HG02571 (cell line): ENCODE data around the gene MYLIP.

Source experiments
- ATAC-seq: cut with Tn5 transposase; IDR thresholded peaks from one replicate; pipeline ENCODE4 v1.9.1; 2021; ENCODE audit warnings: mild to moderate bottlenecking, moderate library complexity; ENCODE audit not compliant: unreplicated experiment

MYLIP gene

GRCh38 chr6:16128759-16129622 lies at the start of gene MYLIP:
TSS of gene MYLIP (plus strand) at chr6:16129086. CDS start at chr6:16129323, 237 bp downstream.
- ATAC-seq = peak; percentile 77

- ATAC-seq = no peak
Observed at GRCh38 chr6:16079354-16079753, 49.5 kb upstream of the MYLIP start.

GRCh38 chr6:16080204-16080603 lies 48.7 kb upstream of the MYLIP start:
- ATAC-seq = no peak

GRCh38 chr6:16081326-16081725 lies 47.6 kb upstream of the MYLIP start:
- no peak for ATAC-seq

- ATAC-seq = no peak
Observed at GRCh38 chr6:16082361-16082760, 46.5 kb upstream of the MYLIP start.

GRCh38 chr6:16086965-16087364 lies 41.9 kb upstream of the MYLIP start:
- no peak for ATAC-seq

GRCh38 chr6:16087386-16087785 lies 41.5 kb upstream of the MYLIP start:
- no peak for ATAC-seq

- no peak for ATAC-seq
Observed at GRCh38 chr6:16088409-16088808, 40.5 kb upstream of the MYLIP start.

- no peak for ATAC-seq
Observed at GRCh38 chr6:16089232-16090062, 39.4 kb upstream of the MYLIP start.

GRCh38 chr6:16090452-16090851 lies 38.4 kb upstream of the MYLIP start:
- no peak for ATAC-seq

- no peak for ATAC-seq
Observed at GRCh38 chr6:16090920-16091319, 38.0 kb upstream of the MYLIP start.

- ATAC-seq = no peak
Observed at GRCh38 chr6:16092140-16092539, 36.7 kb upstream of the MYLIP start.

GRCh38 chr6:16092990-16093389 lies 35.9 kb upstream of the MYLIP start:
- ATAC-seq = no peak

GRCh38 chr6:16095180-16095579 lies 33.7 kb upstream of the MYLIP start:
- no peak for ATAC-seq

- peak; percentile 62 for ATAC-seq
Observed at GRCh38 chr6:16097382-16098171, 31.3 kb upstream of the MYLIP start.

- ATAC-seq = no peak
Observed at GRCh38 chr6:16098211-16098610, 30.7 kb upstream of the MYLIP start.

GRCh38 chr6:16102208-16102607 lies 26.7 kb upstream of the MYLIP start:
- ATAC-seq = no peak

GRCh38 chr6:16103722-16104121 lies 25.2 kb upstream of the MYLIP start:
- no peak for ATAC-seq

- ATAC-seq = no peak
Observed at GRCh38 chr6:16104624-16105433, 24.1 kb upstream of the MYLIP start.

GRCh38 chr6:16105854-16106253 lies 23.0 kb upstream of the MYLIP start:
- no peak for ATAC-seq
